HFFc6 (cell line): ENCODE measurements around the gene UGT1A7. TPM values are rescaled to one million over a fixed set of nuclear protein-coding genes. Genes with fewer than 3 reads are reported as not detected.
"Not testable (repeated sequence)": the region's sequence is repeated elsewhere in the genome, so short reads cannot be mapped to it uniquely, and the experiment has no call there.

Experiments used
- DNase-seq: peaks from one replicate; pipeline ENCODE4 v3.0.0-alpha.2; 2018
- H3K27ac Mint-ChIP-seq: 2 replicates; pipeline ENCODE4 v1.8.0; 2020; ENCODE audit warnings: mild to moderate bottlenecking, mixed read lengths
- H3K27me3 Mint-ChIP-seq: 2 replicates; pipeline ENCODE4 v1.8.0; 2021; ENCODE audit warnings: mild to moderate bottlenecking, moderate library complexity, mixed read lengths; ENCODE audit not compliant: insufficient read depth
- H3K36me3 Mint-ChIP-seq: 2 replicates; pipeline ENCODE4 v1.8.0; 2021; ENCODE audit warnings: low read depth, mixed read lengths
- H3K4me1 Mint-ChIP-seq: 2 replicates; pipeline ENCODE4 v1.8.0; 2020; ENCODE audit warnings: low read depth, mixed read lengths
- H3K4me3 Mint-ChIP-seq: 2 replicates; pipeline ENCODE4 v1.8.0; 2020; ENCODE audit warnings: mild to moderate bottlenecking, moderate library complexity, mixed read lengths
- H3K9me3 Mint-ChIP-seq: 2 replicates; pipeline ENCODE4 v1.8.0; 2020; ENCODE audit warnings: mild to moderate bottlenecking, mixed read lengths
- CTCF ChIP-seq: fragments of 200-600 bp; sonication (generic); IDR thresholded peaks from 2 replicates; pipeline ENCODE4 v1.5.0; 2021; ENCODE audit warnings: antibody characterized with exemption, mild to moderate bottlenecking
- total RNA-seq, 6 experiments: library from RNA; stranded (reverse); fragmentation: NEBNext Ultra II Directional; extraction: Animal tissue kit (Norgen Biotek cat#: 25700); gene quantifications; 2 replicates in 1 of 6; 3 replicates in 5 of 6; pipeline ENCODE4 v1.2.3, GENCODE V29; 2021

UGT1A7 gene
- total RNA-seq, 6 experiments from 2014 or later = not detected

- Mint-ChIP-seq H3K27me3 (peaks cover 13% of the 10 kb centered on the region), H3K9me3 (peaks cover 10% of the 10 kb centered on the region; the same call in 1 of the 2 replicates), H3K4me3 (no peak overlapping the region), H3K27ac (no peak overlapping the region), H3K36me3 (no peaks in the 10 kb centered on the region), H3K4me1 (no peaks in the 10 kb centered on the region)
- DNase-seq = no peak
- no peak for TF ChIP-seq CTCF
These were observed 59.2 kb downstream of the UGT1A7 start for GRCh38 chr2:233740870-233741269.

GRCh38 chr2:233743464-233744259 lies 62.0 kb downstream of the UGT1A7 start:
- DNase-seq = no peak
- no peak overlapping the region for H3K27ac Mint-ChIP-seq
- H3K9me3 Mint-ChIP-seq = peaks cover 6% of the 10 kb centered on the region; the same call in 1 of the 2 replicates
- H3K27me3 Mint-ChIP-seq = peaks cover 7% of the 10 kb centered on the region; the same call in 1 of the 2 replicates
- no peak overlapping the region for H3K4me3 Mint-ChIP-seq
- no peaks in the 10 kb centered on the region for H3K36me3 Mint-ChIP-seq
- H3K4me1 Mint-ChIP-seq = no peaks in the 10 kb centered on the region
- TF ChIP-seq CTCF = no peak

- Mint-ChIP-seq H3K9me3 (peaks cover 12% of the 10 kb centered on the region), H3K4me1 (no peaks in the 10 kb centered on the region), H3K4me3 (no peak overlapping the region), H3K27ac (no peak overlapping the region), H3K27me3 (peaks cover 7% of the 10 kb centered on the region; the same call in 1 of the 2 replicates), H3K36me3 (no peaks in the 10 kb centered on the region)
- no peak for TF ChIP-seq CTCF
- no peak for DNase-seq
These were observed 63.5 kb downstream of the UGT1A7 start for GRCh38 chr2:233745073-233745755.

- DNase-seq, H3K4me1 Mint-ChIP-seq, H3K27me3 Mint-ChIP-seq, H3K4me3 Mint-ChIP-seq, H3K36me3 Mint-ChIP-seq, H3K27ac Mint-ChIP-seq: not testable (repeated sequence)
- H3K9me3 Mint-ChIP-seq = peaks cover 12% of the 10 kb centered on the region
These were observed 64.1 kb downstream of the UGT1A7 start for GRCh38 chr2:233745838-233746237.

GRCh38 chr2:233746475-233747282 lies 65.0 kb downstream of the UGT1A7 start:
- H3K4me1 Mint-ChIP-seq = no peaks in the 10 kb centered on the region
- no peak overlapping the region for H3K27ac Mint-ChIP-seq
- H3K9me3 Mint-ChIP-seq = peaks cover 20% of the 10 kb centered on the region
- no peak for DNase-seq
- H3K27me3 Mint-ChIP-seq = peaks cover 7% of the 10 kb centered on the region; the same call in 1 of the 2 replicates
- H3K36me3 Mint-ChIP-seq = no peaks in the 10 kb centered on the region
- H3K4me3 Mint-ChIP-seq = no peak overlapping the region
- no peak for TF ChIP-seq CTCF
